Prostate gland (tissue), 2 donors: ENCODE data around the gene ALK.

Source experiments
- POLR2A ChIP-seq: fragments of 450-650 bp; IDR thresholded peaks from one replicate; pipeline ENCODE4 v1.6.1; 2016; ENCODE audit warnings: antibody characterized with exemption, mild to moderate bottlenecking
- TF ChIP-seq, protein P1 (sequence below), 4 experiments: fragments of 200-600 bp in 2 of 4; fragments of 450-650 bp in 2 of 4; sonication (generic) in 2 of 4; IDR thresholded peaks; 1 replicate in 3 of 4; 2 replicates in 1 of 4; pipeline ENCODE4 v1.5.1; 2016 to 2019; ENCODE audit warnings: antibody characterized with exemption in 4 of 4, mild to moderate bottlenecking in 2 of 4, moderate library complexity in 2 of 4

DNA sequence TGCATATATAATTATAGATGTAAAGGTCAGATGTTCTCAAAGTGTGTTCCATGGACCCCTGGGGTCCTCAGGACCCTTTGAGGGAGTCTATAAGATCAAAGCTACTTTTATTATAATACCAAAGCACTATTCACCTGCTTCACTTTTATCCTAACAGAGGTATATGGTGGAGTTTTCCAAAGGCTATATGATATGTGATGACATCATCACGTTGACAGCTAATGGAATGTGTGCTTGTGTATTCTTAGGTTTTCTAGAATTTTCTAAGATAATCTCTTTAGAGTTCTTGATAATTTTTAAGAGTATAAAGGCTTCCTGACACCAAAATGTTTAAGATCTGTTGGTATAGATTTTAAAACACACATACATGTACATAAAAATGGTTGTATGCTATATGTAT is 10.4 kb upstream of the ALK start:
- TF ChIP-seq, protein P1, sequence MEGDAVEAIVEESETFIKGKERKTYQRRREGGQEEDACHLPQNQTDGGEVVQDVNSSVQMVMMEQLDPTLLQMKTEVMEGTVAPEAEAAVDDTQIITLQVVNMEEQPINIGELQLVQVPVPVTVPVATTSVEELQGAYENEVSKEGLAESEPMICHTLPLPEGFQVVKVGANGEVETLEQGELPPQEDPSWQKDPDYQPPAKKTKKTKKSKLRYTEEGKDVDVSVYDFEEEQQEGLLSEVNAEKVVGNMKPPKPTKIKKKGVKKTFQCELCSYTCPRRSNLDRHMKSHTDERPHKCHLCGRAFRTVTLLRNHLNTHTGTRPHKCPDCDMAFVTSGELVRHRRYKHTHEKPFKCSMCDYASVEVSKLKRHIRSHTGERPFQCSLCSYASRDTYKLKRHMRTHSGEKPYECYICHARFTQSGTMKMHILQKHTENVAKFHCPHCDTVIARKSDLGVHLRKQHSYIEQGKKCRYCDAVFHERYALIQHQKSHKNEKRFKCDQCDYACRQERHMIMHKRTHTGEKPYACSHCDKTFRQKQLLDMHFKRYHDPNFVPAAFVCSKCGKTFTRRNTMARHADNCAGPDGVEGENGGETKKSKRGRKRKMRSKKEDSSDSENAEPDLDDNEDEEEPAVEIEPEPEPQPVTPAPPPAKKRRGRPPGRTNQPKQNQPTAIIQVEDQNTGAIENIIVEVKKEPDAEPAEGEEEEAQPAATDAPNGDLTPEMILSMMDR (IDR thresholded peaks at IDR 0.05), result no peak
- no peak for TF ChIP-seq POLR2A
